ENCODE measurements around the gene OXCT1.

Gene OXCT1

DNA sequence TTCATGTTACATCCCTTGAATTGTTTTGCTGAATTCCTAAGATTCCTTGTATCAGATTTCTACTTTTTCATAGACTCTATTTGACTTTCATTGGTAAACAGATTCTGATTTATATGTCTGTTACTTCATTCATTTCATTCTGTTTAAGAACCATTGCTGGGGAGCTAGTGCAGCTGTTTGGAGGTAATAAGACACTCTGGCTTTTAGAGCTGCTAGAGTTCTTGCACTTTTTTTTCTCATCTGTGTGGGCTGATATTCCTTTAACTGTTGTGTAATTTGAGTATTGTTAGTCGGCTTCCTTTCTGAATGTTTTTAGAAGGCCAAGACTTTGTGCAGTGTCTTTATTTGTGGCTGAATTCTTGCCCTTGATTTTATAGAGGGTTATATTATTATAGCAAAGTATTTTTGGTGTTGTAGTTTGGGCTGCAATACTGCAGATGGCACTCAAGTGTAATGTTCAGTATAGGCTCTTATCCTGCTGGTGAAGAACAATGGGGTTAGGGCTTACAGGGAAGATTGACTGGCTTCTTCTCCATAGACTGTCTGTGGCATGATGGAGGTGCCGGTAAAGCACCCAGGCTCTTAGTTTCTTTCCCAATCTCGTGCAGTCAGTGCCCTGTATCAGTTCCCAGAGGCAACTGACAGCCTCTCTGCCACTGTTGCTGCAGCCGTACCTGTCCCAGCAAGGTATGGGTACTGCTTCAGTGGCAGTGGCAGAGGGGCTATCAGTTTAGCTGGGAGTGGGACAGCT, 162.2 kb downstream of the OXCT1 start:
- DNase-seq, result no peak

DNA sequence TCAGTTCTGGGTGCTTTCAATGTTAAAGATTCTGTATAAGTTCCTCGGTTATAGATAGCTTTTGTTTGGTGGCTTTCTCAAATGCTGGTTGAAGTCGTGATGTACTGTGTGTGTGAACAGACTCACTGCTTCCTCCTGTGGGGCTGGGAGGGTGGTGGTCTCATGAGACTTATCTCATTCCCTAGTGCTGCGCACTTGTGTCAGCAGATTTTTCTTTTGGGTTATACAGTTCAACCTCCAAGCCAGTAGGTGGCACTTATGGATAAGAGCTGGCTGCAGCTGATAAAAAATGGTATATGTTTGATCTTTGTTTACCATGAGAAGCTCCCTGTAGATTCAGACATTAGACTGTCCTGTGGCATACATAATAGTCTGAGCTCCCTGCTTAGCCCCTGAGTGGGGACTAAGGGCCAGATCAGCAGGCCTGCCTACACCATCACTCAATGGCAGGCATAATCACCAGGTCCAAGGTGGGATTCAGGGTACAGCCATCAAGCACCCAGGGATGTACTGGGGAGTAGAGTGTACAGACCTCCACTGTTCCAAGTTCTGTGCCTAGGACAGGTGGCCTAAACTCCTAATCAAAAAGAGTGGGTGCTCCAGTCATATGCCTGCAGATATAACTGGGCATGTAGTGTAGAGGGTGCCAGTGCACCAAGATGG, 174.2 kb downstream of the OXCT1 start:
- no peak for DNase-seq

DNA sequence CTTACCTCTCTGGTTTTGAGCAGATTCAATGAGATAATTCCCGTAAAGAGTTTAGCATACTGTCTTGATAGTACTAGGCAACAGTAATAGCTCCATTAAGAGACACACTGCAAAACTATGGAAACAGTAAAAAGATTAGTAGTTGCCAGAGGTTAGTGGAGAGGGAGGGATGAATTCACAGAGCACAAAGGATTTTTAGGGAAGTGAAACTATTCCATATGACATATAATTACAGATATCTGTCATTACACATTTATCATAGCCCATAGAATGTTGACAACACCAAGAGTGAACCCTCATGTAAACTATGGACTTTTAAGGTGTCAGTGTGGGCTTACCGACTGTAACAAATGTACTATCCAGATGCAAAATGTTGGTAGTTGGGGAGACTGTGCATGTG, 183.5 kb downstream of the OXCT1 start:
- no peak for DNase-seq

DNA sequence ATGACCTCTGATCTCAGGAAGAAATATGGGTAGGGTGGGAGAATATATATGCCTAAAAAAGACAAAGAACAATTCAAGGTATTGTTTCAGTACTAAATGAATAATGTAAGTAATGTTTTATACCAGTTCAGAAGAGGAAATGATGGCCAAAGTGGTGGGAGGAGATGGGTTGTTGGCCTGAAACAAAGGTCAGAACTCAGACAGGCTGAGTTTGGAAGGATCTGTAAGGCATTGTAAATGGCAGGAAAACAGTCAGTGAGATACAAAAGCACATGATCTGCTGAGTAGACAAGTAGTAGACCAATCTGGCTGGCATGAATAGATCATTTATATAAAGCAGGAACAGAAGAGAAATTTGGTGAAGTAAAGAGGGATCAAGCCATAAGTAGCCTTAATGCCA, 184.0 kb downstream of the OXCT1 start:
- no peak for DNase-seq

DNA sequence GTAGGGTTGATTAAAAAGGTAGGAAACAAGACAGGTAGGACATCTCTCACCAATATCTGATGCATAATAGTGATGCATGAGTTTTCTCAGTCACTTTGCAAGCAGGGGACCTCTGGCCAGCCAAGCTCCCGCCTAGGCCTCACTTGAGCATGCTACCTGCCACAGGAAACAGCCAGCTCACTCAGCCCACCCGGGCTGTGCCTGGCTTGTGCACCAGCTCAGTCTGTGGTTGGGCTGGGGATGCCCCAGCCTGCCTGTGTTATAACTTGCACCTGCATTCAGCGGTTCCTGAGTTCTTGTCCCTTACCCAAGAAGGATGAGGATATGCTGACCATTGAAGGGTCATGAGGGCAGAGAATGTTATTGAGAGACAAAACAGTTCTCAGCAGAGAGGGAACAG, 187.0 kb downstream of the OXCT1 start:
- no peak for DNase-seq

DNA sequence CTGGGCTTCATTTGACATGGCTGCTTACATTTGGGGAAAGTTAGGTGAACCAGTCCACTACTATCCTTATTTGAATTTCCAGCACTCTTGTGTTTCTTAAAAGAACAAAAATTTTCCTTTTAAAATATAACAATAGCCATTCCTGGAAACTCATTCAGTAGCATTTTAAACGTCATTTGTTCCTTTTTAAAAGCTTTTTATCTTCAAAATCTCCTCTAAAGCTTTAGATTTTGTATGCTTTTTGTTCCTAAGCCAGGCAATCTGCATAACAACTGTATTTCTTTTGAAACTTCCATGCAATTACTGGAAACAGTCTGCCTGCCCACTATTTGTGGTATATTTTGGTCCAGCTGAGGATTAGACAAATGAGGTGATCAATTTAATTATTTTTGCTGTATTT, 187.6 kb downstream of the OXCT1 start:
- DNase-seq, result no peak

DNA sequence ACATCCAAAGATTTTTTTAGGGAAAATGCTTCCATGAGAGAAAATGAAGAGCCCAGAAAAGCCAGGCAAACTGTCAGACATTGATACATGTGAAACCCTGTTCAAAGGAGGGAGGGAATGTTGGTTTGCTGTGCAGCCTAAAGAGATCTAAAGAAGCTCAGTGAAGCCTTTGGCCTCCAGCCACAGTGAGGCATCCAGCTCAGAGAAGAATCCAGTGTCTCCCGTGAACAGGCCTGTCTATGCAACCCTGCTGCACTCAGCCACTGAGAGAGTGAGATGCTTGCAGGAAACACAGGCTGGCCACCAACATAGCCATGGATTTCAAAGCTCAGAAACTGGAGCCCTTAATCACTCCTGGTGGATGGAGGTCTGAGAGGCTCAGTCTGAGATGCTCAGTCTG, 188.4 kb downstream of the OXCT1 start:
- no peak for DNase-seq
